ENCODE data around the gene ZNF428. TPM values are rescaled to one million over a fixed set of nuclear protein-coding genes. Genes with fewer than 3 reads are reported as not detected.
A peak's percentile ranks its signal among the peaks of the same experiment; 100 is the strongest.
"Not testable (repeated sequence)": the region's sequence is repeated elsewhere in the genome, so short reads cannot be mapped to it uniquely, and the experiment has no call there.

ZNF428 gene
- total RNA-seq, 2 donors from 2014 or later: 51.7 to 108 TPM

GRCh38 chr19:43658001-43658400 lies 38.6 kb upstream of the ZNF428 start:
- Histone ChIP-seq H3K36me3 (no peaks in the 10 kb centered on the region), H3K4me3 (no peak overlapping the region), H3K4me1 (replicated peaks) (no peaks in the 10 kb centered on the region), H3K27ac (no peak overlapping the region), H3K9me3 (no peaks in the 10 kb centered on the region), H3K27me3 (replicated peaks; ENCODE audit: insufficient read depth) (no peaks in the 10 kb centered on the region)
- no peak for DNase-seq (ENCODE audit: low spot score)
- TF ChIP-seq POLR2A (IDR thresholded peaks at IDR 0.05) (no peak), CTCF (IDR thresholded peaks at IDR 0.05) (no peak), POLR2AphosphoS5 (IDR thresholded peaks at IDR 0.05) (no peak)
- intact Hi-C loops (cut with DNase I): loop anchor here (10.0 kb wide), 1 partner anchor 213 kb away; no protein-coding TSS in a partner anchor
- WGBS: 95% methylated on average over 2 of the region's 2 CpGs

- Histone ChIP-seq H3K36me3 (no peaks in the 10 kb centered on the region), H3K9me3 (no peaks in the 10 kb centered on the region), H3K27ac (no peak overlapping the region), H3K4me3 (no peak overlapping the region), H3K27me3 (replicated peaks; ENCODE audit: insufficient read depth) (no peaks in the 10 kb centered on the region), H3K4me1 (replicated peaks) (no peaks in the 10 kb centered on the region)
- intact Hi-C loops (cut with DNase I): loop anchor here (10.0 kb wide), 1 partner anchor 212 kb away; no protein-coding TSS in a partner anchor
- TF ChIP-seq POLR2A (IDR thresholded peaks at IDR 0.05) (no peak), POLR2AphosphoS5 (IDR thresholded peaks at IDR 0.05) (no peak), CTCF (IDR thresholded peaks at IDR 0.05) (no peak)
- 90% methylated on average over 6 of the region's 6 CpGs for WGBS
- DNase-seq (ENCODE audit: low spot score): no peak
Observed at GRCh38 chr19:43656436-43656835, 37.0 kb upstream of the ZNF428 start.

GRCh38 chr19:43652546-43652874 lies 33.1 kb upstream of the ZNF428 start:
- no peak for DNase-seq (ENCODE audit: low spot score)
- Histone ChIP-seq H3K27ac (no peak overlapping the region), H3K27me3 (replicated peaks; ENCODE audit: insufficient read depth) (no peaks in the 10 kb centered on the region), H3K4me3 (no peak overlapping the region), H3K36me3 (no peaks in the 10 kb centered on the region), H3K4me1 (replicated peaks) (no peaks in the 10 kb centered on the region), H3K9me3 (no peaks in the 10 kb centered on the region)
- no peak for TF ChIP-seq POLR2A (IDR thresholded peaks at IDR 0.05)
- peak in 1 of 4 experiments; percentile 4 for TF ChIP-seq CTCF (IDR thresholded peaks at IDR 0.05)
- TF ChIP-seq POLR2AphosphoS5 (IDR thresholded peaks at IDR 0.05): no peak
- WGBS: 70% methylated on average over 5 of the region's 5 CpGs
- intact Hi-C loops (cut with DNase I): loop anchor here (5.0 to 10.0 kb wide), 2 partner anchors 115 to 208 kb away; no protein-coding TSS in a partner anchor

GRCh38 chr19:43651758-43652545 lies 32.5 kb upstream of the ZNF428 start:
- intact Hi-C loops (cut with DNase I): loop anchor here (5.0 to 10.0 kb wide), 2 partner anchors 115 to 207 kb away; no protein-coding TSS in a partner anchor
- TF ChIP-seq POLR2A (IDR thresholded peaks at IDR 0.05) (no peak), CTCF (IDR thresholded peaks at IDR 0.05) (peak; percentile 61 to 86 (median 75)), POLR2AphosphoS5 (IDR thresholded peaks at IDR 0.05) (peak; percentile 76)
- peak; percentile 68 for DNase-seq (ENCODE audit: low spot score)

GRCh38 chr19:43650276-43650675 lies 30.8 kb upstream of the ZNF428 start:
- H3K27me3 ChIP-seq (replicated peaks; ENCODE audit: insufficient read depth); DNase-seq (ENCODE audit: low spot score); H3K9me3 ChIP-seq; H3K4me1 ChIP-seq (replicated peaks); H3K4me3 ChIP-seq; H3K27ac ChIP-seq; H3K36me3 ChIP-seq: not testable (repeated sequence)
- intact Hi-C loops (cut with DNase I): loop anchor here (5.0 to 10.0 kb wide), 2 partner anchors 113 to 205 kb away; no protein-coding TSS in a partner anchor
- WGBS: 91% methylated on average over 7 of the region's 7 CpGs

More at GRCh38 chr19:43651758-43652545, 32.5 kb upstream of the ZNF428 start:
- Histone ChIP-seq H3K9me3 (no peaks in the 10 kb centered on the region), H3K4me3 (no peak overlapping the region), H3K27me3 (replicated peaks; ENCODE audit: insufficient read depth) (no peaks in the 10 kb centered on the region), H3K27ac (peak overlapping the region in 1 of 2 donors; percentile 4), H3K36me3 (no peaks in the 10 kb centered on the region), H3K4me1 (replicated peaks) (no peaks in the 10 kb centered on the region)
- WGBS: 63% methylated on average over 14 of the region's 14 CpGs

Measured in prostate gland (tissue), 2 donors.